Measurements from ENCODE around the gene IL4R. TPM values are rescaled to one million over a fixed set of nuclear protein-coding genes. Genes with fewer than 3 reads are reported as not detected.

Gene IL4R
- total and polyA plus RNA-seq, 2 of the 13 experiments (the other 11 are each of a cell fraction or from before 2014, with no cell fraction given): 15.9 to 49.6 TPM

GRCh38 chr16:27367461-27368357, 53.9 kb downstream of the IL4R start (continued):
- TF ChIP-seq ONECUT2 (CRISPR knock-in tag; IDR thresholded peaks at IDR 0.05) (no peak), TOPORS (CRISPR knock-in tag; IDR thresholded peaks at IDR 0.05) (no peak), POLR2AphosphoS5 (IDR thresholded peaks at IDR 0.05; ENCODE audit: low read depth, low read length) (no peak), ZBTB7A (CRISPR knock-in tag; IDR thresholded peaks at IDR 0.05) (no peak), SP2 (CRISPR knock-in tag; IDR thresholded peaks at IDR 0.05) (peak; percentile 15; the same call in 1 of the 2 replicates), GATA4 (IDR thresholded peaks at IDR 0.05; ENCODE audit: borderline replicate concordance, low read depth) (no peak), ZNF331 (CRISPR knock-in tag; IDR thresholded peaks at IDR 0.05) (0 out of 2 replicates have a peak, but pooled peaks have one; percentile 20), FOXC1 (CRISPR knock-in tag; IDR thresholded peaks at IDR 0.05; ENCODE audit: borderline replicate concordance) (no peak; the same call in 1 of the 2 replicates), SRSF9 (IDR thresholded peaks at IDR 0.05; ENCODE audit: borderline replicate concordance, insufficient read depth, low read depth, low read length, poor library complexity, severe bottlenecking) (no peak), CCDC6 (CRISPR knock-in tag; IDR thresholded peaks at IDR 0.05) (no peak), ZFP41 (CRISPR knock-in tag; IDR thresholded peaks at IDR 0.05; ENCODE audit: borderline replicate concordance) (no peak), CENPT (CRISPR knock-in tag; IDR thresholded peaks at IDR 0.05; ENCODE audit: low read depth) (no peak), NR2F2 (IDR thresholded peaks at IDR 0.05; ENCODE audit: borderline replicate concordance, low read depth) (no peak), ZNF572 (CRISPR knock-in tag; IDR thresholded peaks at IDR 0.05) (no peak), ZNF326 (CRISPR knock-in tag; IDR thresholded peaks at IDR 0.05; ENCODE audit: borderline replicate concordance) (no peak), HDAC2 (CRISPR knock-in tag; IDR thresholded peaks at IDR 0.05) (0 out of 2 replicates have a peak, but pooled peaks have one; percentile 19), ZNF619 (CRISPR knock-in tag; IDR thresholded peaks at IDR 0.05) (peak; percentile 62; the same call in 1 of the 2 replicates), PPARG (CRISPR knock-in tag; conservative IDR thresholded peaks at IDR 0.05) (no peak)
- TF ChIP-seq, protein P1, sequence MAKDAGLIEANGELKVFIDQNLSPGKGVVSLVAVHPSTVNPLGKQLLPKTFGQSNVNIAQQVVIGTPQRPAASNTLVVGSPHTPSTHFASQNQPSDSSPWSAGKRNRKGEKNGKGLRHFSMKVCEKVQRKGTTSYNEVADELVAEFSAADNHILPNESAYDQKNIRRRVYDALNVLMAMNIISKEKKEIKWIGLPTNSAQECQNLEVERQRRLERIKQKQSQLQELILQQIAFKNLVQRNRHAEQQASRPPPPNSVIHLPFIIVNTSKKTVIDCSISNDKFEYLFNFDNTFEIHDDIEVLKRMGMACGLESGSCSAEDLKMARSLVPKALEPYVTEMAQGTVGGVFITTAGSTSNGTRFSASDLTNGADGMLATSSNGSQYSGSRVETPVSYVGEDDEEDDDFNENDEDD (CRISPR knock-in tag; IDR thresholded peaks at IDR 0.05; ENCODE audit: borderline replicate concordance): no peak
- TF ChIP-seq, protein P2, sequence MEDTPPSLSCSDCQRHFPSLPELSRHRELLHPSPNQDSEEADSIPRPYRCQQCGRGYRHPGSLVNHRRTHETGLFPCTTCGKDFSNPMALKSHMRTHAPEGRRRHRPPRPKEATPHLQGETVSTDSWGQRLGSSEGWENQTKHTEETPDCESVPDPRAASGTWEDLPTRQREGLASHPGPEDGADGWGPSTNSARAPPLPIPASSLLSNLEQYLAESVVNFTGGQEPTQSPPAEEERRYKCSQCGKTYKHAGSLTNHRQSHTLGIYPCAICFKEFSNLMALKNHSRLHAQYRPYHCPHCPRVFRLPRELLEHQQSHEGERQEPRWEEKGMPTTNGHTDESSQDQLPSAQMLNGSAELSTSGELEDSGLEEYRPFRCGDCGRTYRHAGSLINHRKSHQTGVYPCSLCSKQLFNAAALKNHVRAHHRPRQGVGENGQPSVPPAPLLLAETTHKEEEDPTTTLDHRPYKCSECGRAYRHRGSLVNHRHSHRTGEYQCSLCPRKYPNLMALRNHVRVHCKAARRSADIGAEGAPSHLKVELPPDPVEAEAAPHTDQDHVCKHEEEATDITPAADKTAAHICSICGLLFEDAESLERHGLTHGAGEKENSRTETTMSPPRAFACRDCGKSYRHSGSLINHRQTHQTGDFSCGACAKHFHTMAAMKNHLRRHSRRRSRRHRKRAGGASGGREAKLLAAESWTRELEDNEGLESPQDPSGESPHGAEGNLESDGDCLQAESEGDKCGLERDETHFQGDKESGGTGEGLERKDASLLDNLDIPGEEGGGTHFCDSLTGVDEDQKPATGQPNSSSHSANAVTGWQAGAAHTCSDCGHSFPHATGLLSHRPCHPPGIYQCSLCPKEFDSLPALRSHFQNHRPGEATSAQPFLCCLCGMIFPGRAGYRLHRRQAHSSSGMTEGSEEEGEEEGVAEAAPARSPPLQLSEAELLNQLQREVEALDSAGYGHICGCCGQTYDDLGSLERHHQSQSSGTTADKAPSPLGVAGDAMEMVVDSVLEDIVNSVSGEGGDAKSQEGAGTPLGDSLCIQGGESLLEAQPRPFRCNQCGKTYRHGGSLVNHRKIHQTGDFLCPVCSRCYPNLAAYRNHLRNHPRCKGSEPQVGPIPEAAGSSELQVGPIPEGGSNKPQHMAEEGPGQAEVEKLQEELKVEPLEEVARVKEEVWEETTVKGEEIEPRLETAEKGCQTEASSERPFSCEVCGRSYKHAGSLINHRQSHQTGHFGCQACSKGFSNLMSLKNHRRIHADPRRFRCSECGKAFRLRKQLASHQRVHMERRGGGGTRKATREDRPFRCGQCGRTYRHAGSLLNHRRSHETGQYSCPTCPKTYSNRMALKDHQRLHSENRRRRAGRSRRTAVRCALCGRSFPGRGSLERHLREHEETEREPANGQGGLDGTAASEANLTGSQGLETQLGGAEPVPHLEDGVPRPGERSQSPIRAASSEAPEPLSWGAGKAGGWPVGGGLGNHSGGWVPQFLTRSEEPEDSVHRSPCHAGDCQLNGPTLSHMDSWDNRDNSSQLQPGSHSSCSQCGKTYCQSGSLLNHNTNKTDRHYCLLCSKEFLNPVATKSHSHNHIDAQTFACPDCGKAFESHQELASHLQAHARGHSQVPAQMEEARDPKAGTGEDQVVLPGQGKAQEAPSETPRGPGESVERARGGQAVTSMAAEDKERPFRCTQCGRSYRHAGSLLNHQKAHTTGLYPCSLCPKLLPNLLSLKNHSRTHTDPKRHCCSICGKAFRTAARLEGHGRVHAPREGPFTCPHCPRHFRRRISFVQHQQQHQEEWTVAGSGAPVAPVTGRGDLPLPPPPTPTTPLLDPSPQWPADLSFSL (CRISPR knock-in tag; IDR thresholded peaks at IDR 0.05): no peak

Measured in HepG2 (cell line).